HepG2 (cell line): ENCODE data around the gene HERC5. TPM values are rescaled to one million over a fixed set of nuclear protein-coding genes. Genes with fewer than 3 reads are reported as not detected.

Experiments
- ATAC-seq: fragments of 200-7000 bp; cut with Tn5 transposase; 3 replicates; pipeline ENCODE4 v1.9.1; 2020; ENCODE audit warnings: mild to moderate bottlenecking, moderate library complexity
- BruUV-seq: library from RNA; stranded (reverse); fragments of 400-500 nt; replicated peaks from 2 replicates; lab custom pipeline; 2021; lab: Mats Ljungman, UMichigan
- CTCF ChIA-PET: fragments of 300-600 bp; formaldehyde crosslinking; extraction: SDS; loops from one replicate; lab custom pipeline; 2021; ENCODE audit warnings: low total read pairs, inconsistent platforms, low intra/inter-chr PET ratio; lab: Yijun Ruan, JAX
- POLR2A ChIA-PET: fragments of 350-600 bp; sonication (Branson Sonifier 250); formaldehyde crosslinking; loops from one replicate; lab custom pipeline; 2020; ENCODE audit warnings: antibody characterized with exemption, inconsistent platforms; lab: Yijun Ruan, JAX
- DNase-seq: peaks from one replicate; pipeline ENCODE4 v3.0.0-alpha.2; 2015; ENCODE audit warnings: low spot score
- FAIRE-seq: peaks from 3 replicates; lab custom pipeline; 2011; peaks lifted over from hg19 to GRCh38; lab: Jason Lieb, UNC
- H2AFZ ChIP-seq: one replicate; pipeline ENCODE4 v1.6.1; 2011; ENCODE audit warnings: low read length, inconsistent platforms
- H3K27ac ChIP-seq: fragments of 300-600 bp; 3 replicates; pipeline ENCODE4 v1.8.0; 2011; ENCODE audit warnings: mixed run types, mild to moderate bottlenecking, mixed read lengths, low read length, inconsistent platforms; ENCODE audit not compliant: insufficient read depth; ENCODE audit errors: extremely low read length
- H3K27me3 ChIP-seq, 2 experiments: fragments of 200-600 bp in 1 of 2; 2 replicates in 1 of 2; 3 replicates in 1 of 2; pipeline versions ENCODE4 v1.6.0 to v1.8.0; 2011; ENCODE audit warnings: low read length in 2 of 2, mild to moderate bottlenecking in 2 of 2, moderate library complexity in 2 of 2, inconsistent platforms in 1 of 2; ENCODE audit not compliant: insufficient read depth in 2 of 2, control insufficient read depth in 1 of 2
- H3K36me3 ChIP-seq, 2 experiments: fragments of 200-600 bp in 1 of 2; replicated peaks in 1 of 2; 2 replicates in 1 of 2; 3 replicates in 1 of 2; pipeline versions ENCODE4 v1.5.1 to v1.8.0; 2011; ENCODE audit warnings: low read length in 2 of 2, inconsistent platforms in 1 of 2; ENCODE audit not compliant: insufficient read depth in 2 of 2, control insufficient read depth in 1 of 2
- H3K4me1 ChIP-seq: 2 replicates; pipeline ENCODE4 v1.5.1; 2012; ENCODE audit warnings: low read length, inconsistent platforms; ENCODE audit not compliant: insufficient read depth
- H3K4me2 ChIP-seq: 2 replicates; pipeline ENCODE4 v1.6.0; 2011; ENCODE audit warnings: low read depth, low read length, inconsistent platforms
- H3K4me3 ChIP-seq, 3 experiments: fragments of 200-600 bp in 1 of 3; sonication (generic), shearing (Covaris generic) in 1 of 3; replicated peaks in 1 of 3; 2 replicates each; pipeline ENCODE4 v1.5.1; 2011 to 2016; ENCODE audit warnings: low read length in 3 of 3, inconsistent platforms in 2 of 3, low read depth in 2 of 3, mild to moderate bottlenecking in 2 of 3, control low read depth in 1 of 3, mixed read lengths in 1 of 3; ENCODE audit not compliant: insufficient read depth in 1 of 3
- H3K79me2 ChIP-seq: one replicate; pipeline ENCODE4 v1.6.1; 2011; ENCODE audit warnings: low read length, inconsistent platforms; ENCODE audit not compliant: insufficient read depth
- H3K9ac ChIP-seq: 2 replicates; pipeline ENCODE4 v1.6.0; 2011; ENCODE audit warnings: mild to moderate bottlenecking, low read depth, low read length, inconsistent platforms; ENCODE audit not compliant: insufficient read depth
- H3K9me3 ChIP-seq: 2 replicates; pipeline ENCODE4 v1.5.1; 2012; ENCODE audit warnings: mild to moderate bottlenecking, low read length
- H4K20me1 ChIP-seq: 2 replicates; pipeline ENCODE4 v1.6.0; 2011; ENCODE audit warnings: inconsistent platforms, mild to moderate bottlenecking, low read length, moderate library complexity; ENCODE audit not compliant: insufficient read depth
- DNMT3B ChIP-seq: conservative IDR thresholded peaks from 2 replicates; pipeline ENCODE4 v1.6.1; 2016; ENCODE audit warnings: missing biosample characterization, control low read depth
- FOXP1 ChIP-seq, 2 experiments: fragments of 450-650 bp in 1 of 2; IDR thresholded peaks; 2 replicates each; pipeline ENCODE4 v1.6.1; 2017 to 2018; ENCODE audit warnings: antibody characterized with exemption in 1 of 2
- HIVEP1 ChIP-seq: sonication (generic); formaldehyde crosslinking; IDR thresholded peaks from 2 replicates; pipeline ENCODE4 v1.4.0; 2020; ENCODE audit warnings: mild to moderate bottlenecking, missing genetic modification reagents
- KDM3A ChIP-seq: IDR thresholded peaks from 2 replicates; pipeline ENCODE4 v1.6.1; 2018; ENCODE audit warnings: low read depth, missing compliant biosample characterization
- MAZ ChIP-seq, 2 experiments: sonication (generic) in 1 of 2; formaldehyde crosslinking in 1 of 2; IDR thresholded peaks; 2 replicates each; pipeline versions ENCODE4 v1.5.0 to v1.6.1; 2012 to 2020; ENCODE audit warnings: low read depth in 2 of 2, mild to moderate bottlenecking in 2 of 2, borderline replicate concordance in 1 of 2, improper control_type of control experiment in 1 of 2, low read length in 1 of 2, missing genetic modification reagents in 1 of 2, moderate library complexity in 1 of 2
- SYNCRIP ChIP-seq: fragments of 200-400 bp; formaldehyde crosslinking; IDR thresholded peaks from 2 replicates; pipeline ENCODE4 v1.6.1; 2018; ENCODE audit warnings: mild to moderate bottlenecking, low read depth, low read length; ENCODE audit not compliant: insufficient read depth
- ZNF460 ChIP-seq: sonication (generic); formaldehyde crosslinking; IDR thresholded peaks from 2 replicates; pipeline ENCODE4 v1.5.1; 2020; ENCODE audit warnings: missing genetic modification reagents, mild to moderate bottlenecking, borderline replicate concordance
- ZNF468 ChIP-seq: sonication (generic); formaldehyde crosslinking; IDR thresholded peaks from 2 replicates; pipeline ENCODE4 v1.8.0; 2022; ENCODE audit warnings: mild to moderate bottlenecking, moderate library complexity, missing genetic modification reagents
- ZNF629 ChIP-seq: sonication (generic); formaldehyde crosslinking; conservative IDR thresholded peaks from 2 replicates; pipeline ENCODE4 v1.5.0; 2020; ENCODE audit warnings: missing genetic modification reagents
- ZSCAN9 ChIP-seq: IDR thresholded peaks from 2 replicates; pipeline ENCODE4 v1.6.1; 2016; ENCODE audit warnings: borderline replicate concordance
- WGBS: methylation state at CpG from one replicate; pipeline ENCODE4 v1.1.6; 2017; ENCODE audit warnings: low lambda C conversion rate; 5-methylcytosine and 5-hydroxymethylcytosine counted together
- in situ Hi-C: cut with HindIII; loops from 2 replicates; pipeline ENCODE4 v1.10.0; 2017; ENCODE audit warnings: low pct_unique_long_range_greater_than_20kb; ENCODE audit not compliant: extremely low pct_ligation_motif_present
- intact Hi-C: fragments of 100-400 bp; cut with micrococcal nuclease; formaldehyde crosslinking; loops from one replicate; pipeline ENCODE4 v1.10.0; 2022; ENCODE audit not compliant: unreplicated experiment
- polyA plus RNA-seq, 8 experiments: library from polyadenylated mRNA; depleted of rRNA in 3 of 8; stranded (reverse) in 7 of 8; unstranded in 1 of 8; fragments of >200 nt; fragmentation: Illumina TruSeq in 4 of 8; extraction: Trizol in 4 of 8; gene quantifications; 2 replicates each; pipeline versions ENCODE4 v1.2.1 to v1.2.3, GENCODE V29; 2011 to 2016; ENCODE audit warnings: low read depth in 4 of 8, missing spikeins in 1 of 8, mixed read lengths in 1 of 8; ENCODE audit not compliant: insufficient read depth in 1 of 8
- total RNA-seq, 5 experiments: library from RNA; depleted of rRNA; stranded (reverse); fragments of >200 nt; fragmentation: Illumina TruSeq; extraction: Trizol; gene quantifications; 2 replicates each; pipeline ENCODE4 v1.2.3, GENCODE V29; 2016; ENCODE audit warnings: low read depth in 1 of 5
- TF ChIP-seq, protein P1 (sequence below): sonication (generic); IDR thresholded peaks from 2 replicates; pipeline ENCODE4 v1.6.1; 2016; ENCODE audit warnings: low read depth, borderline replicate concordance
- TF ChIP-seq, protein P2 (sequence below): sonication (generic); formaldehyde crosslinking; IDR thresholded peaks from 2 replicates; pipeline ENCODE4 v1.4.0; 2020; ENCODE audit warnings: missing genetic modification reagents, borderline replicate concordance
- TF ChIP-seq, protein P3 (sequence below): IDR thresholded peaks from 2 replicates; pipeline ENCODE4 v1.6.1; 2016; ENCODE audit warnings: missing genetic modification reagents, missing compliant biosample characterization

Gene HERC5
- total and polyA plus RNA-seq, 2 of the 13 experiments (the other 11 are each of a cell fraction or from before 2014, with no cell fraction given) = 0.13 to 0.33 TPM

DNA sequence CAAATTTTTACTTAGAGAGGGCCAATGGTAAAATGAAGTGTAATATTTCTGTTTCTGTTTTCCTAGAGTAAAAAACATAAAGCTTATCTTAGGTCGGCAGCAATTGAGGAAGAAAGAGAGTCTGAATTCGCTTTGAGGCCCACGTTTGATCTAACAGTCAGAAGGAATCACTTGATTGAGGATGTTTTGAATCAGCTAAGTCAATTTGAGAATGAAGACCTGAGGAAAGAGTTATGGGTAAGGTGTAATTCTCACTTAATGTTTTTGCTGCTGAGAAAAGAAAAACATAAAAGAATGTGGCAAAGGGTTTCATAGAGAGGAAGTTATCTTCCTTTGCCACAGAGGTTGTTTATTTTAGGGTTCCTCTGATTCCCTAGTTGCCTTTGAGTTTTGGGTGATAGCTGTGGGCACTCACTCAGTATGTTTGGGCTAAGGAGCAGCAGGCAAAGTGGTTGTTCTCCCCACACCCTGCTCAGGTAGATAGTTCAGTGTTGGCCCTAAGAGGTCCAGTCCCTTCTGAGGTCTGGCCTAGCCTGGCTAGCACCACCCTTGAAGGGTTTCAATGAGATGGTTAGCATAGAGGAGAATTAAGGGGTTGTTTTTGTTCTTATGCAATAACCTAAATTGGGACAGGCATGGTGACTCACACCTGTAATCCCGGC is 32.3 kb downstream of the HERC5 start:
- FAIRE-seq = no peak
- Histone ChIP-seq H3K4me2 (no peak overlapping the region), H2AFZ (no peak overlapping the region), H4K20me1 (no peaks in the 10 kb centered on the region), H3K4me3 (no peak overlapping the region), H3K9ac (no peak overlapping the region), H3K27me3 (no peaks in the 10 kb centered on the region; a peak in 1 of 5 replicates), H3K79me2 (no peaks in the 10 kb centered on the region), H3K4me1 (no peaks in the 10 kb centered on the region), H3K9me3 (no peaks in the 10 kb centered on the region), H3K36me3 (no peaks in the 10 kb centered on the region), H3K27ac (no peak overlapping the region)
- ChIA-PET POLR2A (no interaction called here), CTCF (no interaction called here)
- TF ChIP-seq HIVEP1 (CRISPR knock-in tag) (no peak), MAZ (IDR thresholded peaks at IDR 0.05; ENCODE audit: borderline replicate concordance, low read depth, low read length) (no peak), MAZ (CRISPR knock-in tag; IDR thresholded peaks at IDR 0.05; ENCODE audit: low read depth) (no peak), ZNF460 (CRISPR knock-in tag) (no peak)
- TF ChIP-seq, protein P1, sequence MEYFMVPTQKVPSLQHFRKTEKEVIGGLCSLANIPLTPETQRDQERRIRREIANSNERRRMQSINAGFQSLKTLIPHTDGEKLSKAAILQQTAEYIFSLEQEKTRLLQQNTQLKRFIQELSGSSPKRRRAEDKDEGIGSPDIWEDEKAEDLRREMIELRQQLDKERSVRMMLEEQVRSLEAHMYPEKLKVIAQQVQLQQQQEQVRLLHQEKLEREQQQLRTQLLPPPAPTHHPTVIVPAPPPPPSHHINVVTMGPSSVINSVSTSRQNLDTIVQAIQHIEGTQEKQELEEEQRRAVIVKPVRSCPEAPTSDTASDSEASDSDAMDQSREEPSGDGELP = no peak
- intact Hi-C loops (no loop called here), in situ Hi-C loops (no loop called here)
- WGBS = 27% methylated on average over 4 of the region's 4 CpGs
- ATAC-seq = no peak
- BruUV-seq = no TSS peak
- DNase-seq = no peak

DNA sequence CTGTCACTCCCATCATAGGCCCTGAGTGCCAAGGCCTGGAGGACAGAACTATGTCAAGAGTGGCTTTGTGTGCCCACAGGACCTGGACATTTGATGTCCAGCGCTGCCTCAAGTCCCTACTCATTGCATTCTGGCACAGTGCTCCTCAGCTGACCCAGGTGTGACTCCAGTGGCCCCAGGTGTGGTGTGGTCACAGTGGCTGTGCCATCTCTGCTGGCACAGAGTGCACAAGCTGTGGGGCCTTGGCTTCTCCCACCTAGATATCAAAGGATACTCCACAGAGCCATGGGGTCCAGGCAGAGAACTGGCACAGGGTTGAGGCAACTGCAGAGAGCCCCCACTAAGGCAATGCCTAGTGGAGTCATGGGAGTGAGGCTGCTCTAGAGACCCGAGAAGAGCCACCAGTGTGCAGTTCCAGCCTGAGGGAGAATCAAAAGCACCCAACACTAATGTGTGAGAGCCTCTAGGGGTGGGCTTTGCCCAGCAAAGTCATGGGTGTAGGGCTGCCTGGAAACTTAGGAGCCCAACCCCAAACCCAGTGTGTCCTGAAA is 41.0 kb downstream of the HERC5 start:
- intact Hi-C loops = no loop called here
- TF ChIP-seq FOXP1 (IDR thresholded peaks at IDR 0.05) (no peak), FOXP1 (CRISPR knock-in tag; IDR thresholded peaks at IDR 0.05) (no peak), ZNF629 (CRISPR knock-in tag) (no peak), DNMT3B (CRISPR knock-in tag) (no peak), ZNF468 (CRISPR knock-in tag) (no peak), KDM3A (CRISPR knock-in tag) (no peak), SYNCRIP (no peak), ZSCAN9 (CRISPR knock-in tag) (no peak)
- TF ChIP-seq, protein P2, sequence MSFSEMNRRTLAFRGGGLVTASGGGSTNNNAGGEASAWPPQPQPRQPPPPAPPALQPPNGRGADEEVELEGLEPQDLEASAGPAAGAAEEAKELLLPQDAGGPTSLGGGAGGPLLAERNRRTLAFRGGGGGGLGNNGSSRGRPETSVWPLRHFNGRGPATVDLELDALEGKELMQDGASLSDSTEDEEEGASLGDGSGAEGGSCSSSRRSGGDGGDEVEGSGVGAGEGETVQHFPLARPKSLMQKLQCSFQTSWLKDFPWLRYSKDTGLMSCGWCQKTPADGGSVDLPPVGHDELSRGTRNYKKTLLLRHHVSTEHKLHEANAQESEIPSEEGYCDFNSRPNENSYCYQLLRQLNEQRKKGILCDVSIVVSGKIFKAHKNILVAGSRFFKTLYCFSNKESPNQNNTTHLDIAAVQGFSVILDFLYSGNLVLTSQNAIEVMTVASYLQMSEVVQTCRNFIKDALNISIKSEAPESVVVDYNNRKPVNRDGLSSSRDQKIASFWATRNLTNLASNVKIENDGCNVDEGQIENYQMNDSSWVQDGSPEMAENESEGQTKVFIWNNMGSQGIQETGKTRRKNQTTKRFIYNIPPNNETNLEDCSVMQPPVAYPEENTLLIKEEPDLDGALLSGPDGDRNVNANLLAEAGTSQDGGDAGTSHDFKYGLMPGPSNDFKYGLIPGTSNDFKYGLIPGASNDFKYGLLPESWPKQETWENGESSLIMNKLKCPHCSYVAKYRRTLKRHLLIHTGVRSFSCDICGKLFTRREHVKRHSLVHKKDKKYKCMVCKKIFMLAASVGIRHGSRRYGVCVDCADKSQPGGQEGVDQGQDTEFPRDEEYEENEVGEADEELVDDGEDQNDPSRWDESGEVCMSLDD (CRISPR knock-in tag) = no peak
- TF ChIP-seq, protein P3, sequence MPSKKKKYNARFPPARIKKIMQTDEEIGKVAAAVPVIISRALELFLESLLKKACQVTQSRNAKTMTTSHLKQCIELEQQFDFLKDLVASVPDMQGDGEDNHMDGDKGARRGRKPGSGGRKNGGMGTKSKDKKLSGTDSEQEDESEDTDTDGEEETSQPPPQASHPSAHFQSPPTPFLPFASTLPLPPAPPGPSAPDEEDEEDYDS (CRISPR knock-in tag) = no peak

More for the DNA sequence above, 41.0 kb downstream of the HERC5 start:
- ChIA-PET CTCF (no interaction called here), POLR2A (no interaction called here)
- in situ Hi-C loops = no loop called here
- Histone ChIP-seq H3K79me2 (no peaks in the 10 kb centered on the region), H3K36me3 (no peaks in the 10 kb centered on the region), H4K20me1 (no peaks in the 10 kb centered on the region), H3K4me3 (no peak overlapping the region), H3K27me3 (peaks cover 0 to 6% of the 10 kb centered on the region in 2 experiments; a peak in 2 of 5 replicates), H3K4me1 (no peaks in the 10 kb centered on the region), H3K9me3 (no peaks in the 10 kb centered on the region), H3K9ac (no peak overlapping the region), H3K4me2 (no peak overlapping the region), H2AFZ (no peak overlapping the region), H3K27ac (no peak overlapping the region)
- WGBS = 0% methylated on average over 2 of the region's 2 CpGs
- FAIRE-seq = no peak
- no TSS peak for BruUV-seq
- no peak for DNase-seq
- no peak for ATAC-seq
